Activated CD4-positive, alpha-beta memory T cell treated with anti-CD3 and anti-CD28 coated beads, Interleukin-2, amount 10 ng/mL, durations not matched to agents 7 days and 5 days (primary cell): ENCODE data around the gene NDUFS2. TPM values are rescaled to one million over a fixed set of nuclear protein-coding genes. Genes with fewer than 3 reads are reported as not detected.

Source experiments
- CTCF ChIA-PET: fragments of 350-600 bp; sonication (Branson Sonifier 250); formaldehyde crosslinking; loops from one replicate; lab custom pipeline; 2021; ENCODE audit warnings: antibody characterized with exemption, inconsistent platforms; lab: Charles Lee
- POLR2A ChIA-PET: fragments of 350-600 bp; sonication (Branson Sonifier 250); formaldehyde crosslinking; loops from one replicate; lab custom pipeline; 2021; ENCODE audit warnings: antibody characterized with exemption; lab: Charles Lee
- DNase-seq: peaks from one replicate; pipeline ENCODE4 v3.0.0-alpha.2; 2020
- H3K27ac Mint-ChIP-seq: one replicate; pipeline ENCODE4 v1.8.0; 2021; ENCODE audit warnings: mild to moderate bottlenecking, mixed read lengths
- H3K27me3 Mint-ChIP-seq: one replicate; pipeline ENCODE4 v1.8.0; 2021; ENCODE audit warnings: mixed read lengths
- H3K36me3 Mint-ChIP-seq: one replicate; pipeline ENCODE4 v1.8.0; 2021; ENCODE audit warnings: low read depth, mixed read lengths
- H3K4me1 Mint-ChIP-seq: one replicate; pipeline ENCODE4 v1.8.0; 2021; ENCODE audit warnings: mixed read lengths
- H3K4me3 Mint-ChIP-seq: one replicate; pipeline ENCODE4 v1.8.0; 2021; ENCODE audit warnings: mild to moderate bottlenecking, mixed read lengths
- H3K9me3 Mint-ChIP-seq: one replicate; pipeline ENCODE4 v1.8.0; 2021; ENCODE audit warnings: mixed read lengths
- total RNA-seq, 2 experiments: library from RNA; stranded (reverse); gene quantifications; one replicate each; pipeline ENCODE4 v1.2.3, GENCODE V29; 2021

The NDUFS2 gene
- total RNA-seq, 2 experiments from 2014 or later, result 83.0 to 87.3 TPM

- POLR2A ChIA-PET, result interaction anchor here (0.6 to 2.9 kb wide), 13 partner anchors 9 to 139 kb away, joined by 3 to 39 read pairs (median 4); partner anchors contain the start of genes ARHGAP30, B4GALT3, NDUFS2 and PPOX
- H3K4me1 Mint-ChIP-seq, result peaks cover 75% of the 10 kb centered on the region
- CTCF ChIA-PET, result interaction anchor here (0.7 to 2.4 kb wide), 6 partner anchors 16 to 182 kb away, joined by 3 to 14 read pairs (median 4); partner anchors contain the start of genes CFAP126, NDUFS2, PPOX and TOMM40L
- DNase-seq, result no peak
- H3K36me3 Mint-ChIP-seq, result peaks cover 3% of the 10 kb centered on the region
- H3K27me3 Mint-ChIP-seq, result no peaks in the 10 kb centered on the region
- H3K9me3 Mint-ChIP-seq, result no peaks in the 10 kb centered on the region
- H3K4me3 Mint-ChIP-seq, result peak overlapping the region; percentile 71
- H3K27ac Mint-ChIP-seq, result peak overlapping the region; percentile 93
These were observed 16.3 kb upstream of the NDUFS2 start for GRCh38 chr1:161185732-161186311.

- POLR2A ChIA-PET, result interaction anchor here (1.4 to 2.9 kb wide), 5 partner anchors 11 to 38 kb away, joined by 3 to 39 read pairs (median 10); partner anchors contain the start of genes NDUFS2, PPOX and TOMM40L
- H3K4me1 Mint-ChIP-seq, result peaks cover 67% of the 10 kb centered on the region
- peaks cover 3% of the 10 kb centered on the region for H3K36me3 Mint-ChIP-seq
- no peaks in the 10 kb centered on the region for H3K9me3 Mint-ChIP-seq
- CTCF ChIA-PET, result interaction anchor here (0.5 to 2.4 kb wide), 4 partner anchors 22 to 41 kb away, joined by 4 to 14 read pairs (median 8); partner anchors contain the start of genes PPOX and TOMM40L
- H3K27me3 Mint-ChIP-seq, result no peaks in the 10 kb centered on the region
- DNase-seq, result no peak
- H3K27ac Mint-ChIP-seq, result peak overlapping the region; percentile 93
- no peak overlapping the region for H3K4me3 Mint-ChIP-seq
These were observed 14.9 kb upstream of the NDUFS2 start for GRCh38 chr1:161187311-161187710.

GRCh38 chr1:161188381-161188780 lies 13.8 kb upstream of the NDUFS2 start:
- Mint-ChIP-seq H3K27ac (peak overlapping the region; percentile 19), H3K9me3 (no peaks in the 10 kb centered on the region)

DNA sequence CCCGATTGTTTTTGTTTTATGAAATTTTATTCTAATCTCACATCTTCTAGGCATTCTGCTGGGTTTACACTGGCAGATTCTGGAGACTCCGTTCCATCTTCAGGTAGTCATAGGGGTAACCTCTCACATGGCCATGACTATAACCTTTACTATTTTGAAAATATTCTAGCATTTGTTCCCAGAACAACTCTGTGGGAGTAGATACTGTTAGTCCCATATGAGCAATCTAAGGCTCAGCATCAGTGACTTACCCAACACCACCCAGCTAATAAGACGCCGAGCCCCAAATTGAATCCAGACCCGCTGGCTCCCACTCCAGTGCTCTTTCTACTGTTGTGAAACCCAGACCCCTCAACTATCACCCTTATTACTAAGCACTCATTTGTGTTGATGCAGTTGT lies 13.1 kb upstream of the NDUFS2 start:
- H3K27me3 Mint-ChIP-seq, result no peaks in the 10 kb centered on the region
- POLR2A ChIA-PET, result interaction anchor here (1.8 kb wide), 1 partner anchor 13 kb away, joined by 10 read pairs; the partner anchor contains the start of gene NDUFS2
- H3K9me3 Mint-ChIP-seq, result no peaks in the 10 kb centered on the region
- H3K4me3 Mint-ChIP-seq, result no peak overlapping the region
- CTCF ChIA-PET, result interaction anchor here (1.8 to 6.7 kb wide), 2 partner anchors 8 to 37 kb away, joined by 6 to 79 read pairs; partner anchors contain the start of gene TOMM40L
- H3K36me3 Mint-ChIP-seq, result no peaks in the 10 kb centered on the region
- H3K4me1 Mint-ChIP-seq, result peaks cover 61% of the 10 kb centered on the region
- DNase-seq, result no peak
- H3K27ac Mint-ChIP-seq, result no peak overlapping the region

More at GRCh38 chr1:161188381-161188780, 13.8 kb upstream of the NDUFS2 start:
- ChIA-PET CTCF (interaction anchor here (0.6 to 1.8 kb wide), 2 partner anchors 37 to 198 kb away, joined by 3 to 6 read pairs; partner anchors contain the start of gene TOMM40L), POLR2A (interaction anchor here (1.8 kb wide), 1 partner anchor 14 kb away, joined by 10 read pairs; the partner anchor contains the start of gene NDUFS2)
- no peak overlapping the region for H3K4me3 Mint-ChIP-seq
- no peaks in the 10 kb centered on the region for H3K27me3 Mint-ChIP-seq
- no peaks in the 10 kb centered on the region for H3K36me3 Mint-ChIP-seq
- no peak for DNase-seq
- peaks cover 68% of the 10 kb centered on the region for H3K4me1 Mint-ChIP-seq

DNA sequence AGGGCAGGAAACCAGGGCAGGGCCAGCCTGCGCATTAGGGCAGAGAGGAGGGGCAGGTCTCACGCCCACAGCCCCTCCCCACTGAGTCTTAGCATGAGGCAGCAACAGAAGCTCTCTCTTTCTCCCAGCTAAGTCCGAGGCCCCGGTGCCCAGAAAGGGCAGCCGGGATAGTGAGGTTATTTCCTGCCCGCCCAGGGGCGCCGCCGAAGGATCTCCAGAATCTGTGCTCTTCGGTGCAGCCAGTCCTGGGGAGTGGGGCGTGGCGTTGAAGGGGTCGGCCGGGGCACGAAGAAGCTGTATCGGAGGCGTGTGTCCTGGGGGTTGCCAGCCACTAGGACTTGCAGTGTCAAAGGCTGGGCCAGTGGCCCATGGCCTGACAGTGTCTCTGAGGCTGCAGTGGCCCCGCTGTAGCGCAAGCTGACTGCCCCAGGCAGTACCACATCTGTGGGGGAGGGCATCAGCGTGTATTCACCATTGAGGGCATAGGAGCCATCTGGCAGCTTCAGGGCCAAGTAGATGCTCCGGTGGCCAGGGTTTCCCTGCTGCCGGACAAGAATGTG lies 11.1 kb upstream of the NDUFS2 start:
- no peaks in the 10 kb centered on the region for H3K36me3 Mint-ChIP-seq
- POLR2A ChIA-PET, result interaction anchor here (1.0 to 4.3 kb wide), 8 partner anchors 9 to 145 kb away, joined by 3 to 49 read pairs (median 8); partner anchors contain the start of genes B4GALT3, NDUFS2, PPOX and TOMM40L
- no peak overlapping the region for H3K27ac Mint-ChIP-seq

DNA sequence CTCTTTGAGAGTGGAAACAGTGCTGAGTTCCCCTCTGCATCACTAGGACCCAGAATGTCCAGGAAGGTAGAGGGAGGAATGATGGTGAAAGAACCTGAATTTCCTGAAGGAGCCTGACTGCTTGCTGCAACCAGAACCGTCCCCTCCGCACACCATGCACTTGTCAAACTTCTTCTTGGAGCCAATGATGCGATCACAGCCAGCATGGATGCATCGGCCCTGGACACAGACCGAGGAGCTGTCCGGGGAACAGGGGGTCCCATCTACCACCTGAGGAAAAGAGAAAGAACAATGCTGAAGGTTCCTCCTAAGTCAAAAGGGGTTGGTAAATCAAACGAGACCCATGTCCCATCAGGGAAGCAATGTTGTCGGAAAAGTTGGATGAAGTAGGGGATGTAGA lies 10.2 kb upstream of the NDUFS2 start:
- Mint-ChIP-seq H3K27me3 (no peaks in the 10 kb centered on the region), H3K36me3 (no peaks in the 10 kb centered on the region), H3K4me3 (no peak overlapping the region), H3K9me3 (no peaks in the 10 kb centered on the region), H3K4me1 (peaks cover 52% of the 10 kb centered on the region), H3K27ac (no peak overlapping the region)
- ChIA-PET CTCF (interaction anchor here (0.6 to 6.7 kb wide), 20 partner anchors 10 to 198 kb away, joined by 3 to 79 read pairs (median 5); partner anchors contain the start of genes B4GALT3, NDUFS2, PPOX and TOMM40L), POLR2A (interaction anchor here (1.0 to 4.3 kb wide), 6 partner anchors 9 to 34 kb away, joined by 4 to 49 read pairs (median 10); partner anchors contain the start of genes B4GALT3, NDUFS2, PPOX and TOMM40L)
- DNase-seq, result no peak

More for the DNA sequence above, 11.1 kb upstream of the NDUFS2 start:
- peaks cover 55% of the 10 kb centered on the region for H3K4me1 Mint-ChIP-seq
- H3K9me3 Mint-ChIP-seq, result no peaks in the 10 kb centered on the region
- H3K27me3 Mint-ChIP-seq, result no peaks in the 10 kb centered on the region
- no peak for DNase-seq
- CTCF ChIA-PET, result interaction anchor here (1.1 to 6.7 kb wide), 14 partner anchors 10 to 191 kb away, joined by 3 to 79 read pairs (median 6); partner anchors contain the start of genes B4GALT3, NDUFS2, PPOX and TOMM40L
- no peak overlapping the region for H3K4me3 Mint-ChIP-seq

GRCh38 chr1:161192476-161193465 lies 9.4 kb upstream of the NDUFS2 start:
- Mint-ChIP-seq H3K36me3 (no peaks in the 10 kb centered on the region), H3K27ac (peak overlapping the region; percentile 56), H3K4me1 (peaks cover 53% of the 10 kb centered on the region), H3K27me3 (no peaks in the 10 kb centered on the region), H3K9me3 (no peaks in the 10 kb centered on the region), H3K4me3 (no peak overlapping the region)
- ChIA-PET POLR2A (interaction anchor here (0.6 to 4.3 kb wide), 6 partner anchors 10 to 33 kb away, joined by 3 to 49 read pairs (median 10); partner anchors contain the start of genes B4GALT3, NDUFS2 and TOMM40L), CTCF (interaction anchor here (0.6 to 6.7 kb wide), 21 partner anchors 10 to 268 kb away, joined by 3 to 79 read pairs (median 5); partner anchors contain the start of genes B4GALT3, NDUFS2, PPOX and TOMM40L)
- DNase-seq, result peak; percentile 77

GRCh38 chr1:161193561-161194235 lies 8.5 kb upstream of the NDUFS2 start:
- no peaks in the 10 kb centered on the region for H3K9me3 Mint-ChIP-seq
- no peak for DNase-seq
- ChIA-PET POLR2A (interaction anchor here (1.0 to 4.3 kb wide), 4 partner anchors 9 to 19 kb away, joined by 3 to 49 read pairs (median 14); partner anchors contain the start of gene NDUFS2), CTCF (interaction anchor here (1.0 to 6.7 kb wide), 7 partner anchors 9 to 188 kb away, joined by 4 to 79 read pairs (median 19); partner anchors contain the start of genes NDUFS2, PPOX and TOMM40L)
- H3K36me3 Mint-ChIP-seq, result no peaks in the 10 kb centered on the region
- H3K4me1 Mint-ChIP-seq, result peaks cover 50% of the 10 kb centered on the region
- no peak overlapping the region for H3K27ac Mint-ChIP-seq
- no peaks in the 10 kb centered on the region for H3K27me3 Mint-ChIP-seq
- H3K4me3 Mint-ChIP-seq, result no peak overlapping the region

- Mint-ChIP-seq H3K9me3 (no peaks in the 10 kb centered on the region), H3K27me3 (no peaks in the 10 kb centered on the region), H3K27ac (peak overlapping the region; percentile 12), H3K4me3 (no peak overlapping the region), H3K36me3 (no peaks in the 10 kb centered on the region), H3K4me1 (peaks cover 56% of the 10 kb centered on the region)
- DNase-seq, result no peak
- ChIA-PET POLR2A (interaction anchor here (1.2 kb wide), 1 partner anchor 13 kb away, joined by 5 read pairs; no protein-coding TSS in a partner anchor), CTCF (interaction anchor here (0.9 to 6.7 kb wide), 2 partner anchors 10 to 14 kb away, joined by 3 to 79 read pairs; no protein-coding TSS in a partner anchor)
These were observed 7.0 kb upstream of the NDUFS2 start for GRCh38 chr1:161195171-161195570.

- Mint-ChIP-seq H3K4me3 (no peak overlapping the region), H3K36me3 (no peaks in the 10 kb centered on the region), H3K9me3 (no peaks in the 10 kb centered on the region), H3K4me1 (peaks cover 63% of the 10 kb centered on the region), H3K27ac (no peak overlapping the region), H3K27me3 (no peaks in the 10 kb centered on the region)
- CTCF ChIA-PET, result no interaction called here
- POLR2A ChIA-PET, result interaction anchor here (1.1 to 1.3 kb wide), 2 partner anchors 11 to 18 kb away, joined by 3 read pairs; no protein-coding TSS in a partner anchor
- no peak for DNase-seq
These were observed 6.1 kb upstream of the NDUFS2 start for GRCh38 chr1:161196111-161196510.
